Small intestine (tissue), 7 donors: ENCODE data around the gene ALOX5AP. TPM values are rescaled to one million over a fixed set of nuclear protein-coding genes. Genes with fewer than 3 reads are reported as not detected.

Experiments
- DNase-seq, 2 donors: peaks; one replicate each; pipeline versions ENCODE4 v3.0.0 to v3.0.0-alpha.2; 2013
- FAIRE-seq: peaks from 2 replicates; lab custom pipeline; 2012; peaks lifted over from hg19 to GRCh38; lab: Jason Lieb, UNC
- H3K27ac ChIP-seq, 3 donors: one replicate each; pipeline ENCODE4 v1.5.1; 2013; ENCODE audit warnings: low read length in 2 of 3, mild to moderate bottlenecking in 2 of 3, control low read depth in 1 of 3, inconsistent platforms in 1 of 3, low read depth in 1 of 3, moderate library complexity in 1 of 3
- H3K27me3 ChIP-seq, 3 donors: one replicate each; pipeline ENCODE4 v1.6.1; 2013; ENCODE audit warnings: low read length in 3 of 3, inconsistent platforms in 1 of 3; ENCODE audit not compliant: control insufficient read depth in 3 of 3, insufficient read depth in 3 of 3
- H3K36me3 ChIP-seq, 3 donors: one replicate each; pipeline ENCODE4 v1.6.1; 2013; ENCODE audit warnings: low read length in 3 of 3, inconsistent platforms in 1 of 3, low read depth in 1 of 3, mild to moderate bottlenecking in 1 of 3, moderate library complexity in 1 of 3; ENCODE audit not compliant: control insufficient read depth in 3 of 3, insufficient read depth in 2 of 3
- H3K4me1 ChIP-seq, 3 donors: one replicate each; pipeline ENCODE4 v1.6.1; 2013; ENCODE audit warnings: low read length in 2 of 3, inconsistent platforms in 1 of 3, low read depth in 1 of 3, mild to moderate bottlenecking in 1 of 3, moderate library complexity in 1 of 3; ENCODE audit not compliant: control insufficient read depth in 3 of 3, insufficient read depth in 2 of 3
- H3K4me3 ChIP-seq, 3 donors: one replicate each; pipeline ENCODE4 v1.5.1; 2013; ENCODE audit warnings: low read length in 3 of 3, control low read depth in 1 of 3, inconsistent platforms in 1 of 3, low read depth in 1 of 3, mild to moderate bottlenecking in 1 of 3, moderate library complexity in 1 of 3
- H3K9me3 ChIP-seq, 2 donors: one replicate each; pipeline ENCODE4 v1.6.1; 2013; ENCODE audit warnings: low read depth in 1 of 2, low read length in 1 of 2; ENCODE audit not compliant: control insufficient read depth in 2 of 2, insufficient read depth in 1 of 2
- WGBS, 3 donors: extraction: QIAGEN DNeasy Blood & Tissue Kit; methylation state at CpG; one replicate each; pipeline ENCODE4 v1.1.7; 2013; 5-methylcytosine and 5-hydroxymethylcytosine counted together
- polyA plus RNA-seq, 4 donors: library from polyadenylated mRNA; stranded (reverse) in 3 of 4; unstranded in 1 of 4; fragments of 200-250 nt in 3 of 4; fragments of 120-200 nt in 1 of 4; gene quantifications; one replicate each; pipeline versions ENCODE4 v1.2.1 to v1.2.3, GENCODE V29; 2013
- donor health status: healthy with polysubstance abuse.
- donor health status: control.
- donor health status: control.
- donor health status: Bipolar disorder and iron deficiency.
- donor health status: healthy.

Gene ALOX5AP
- polyA plus RNA-seq, 4 donors, result 5.5 to 36.1 (median 16.5) TPM

- no peaks in the 10 kb centered on the region for H3K36me3 ChIP-seq
- peaks cover 0 to 2% (median 0%) of the 10 kb centered on the region in 3 donors for H3K4me1 ChIP-seq
- no peaks in the 10 kb centered on the region for H3K27me3 ChIP-seq
- H3K9me3 ChIP-seq, result no peaks in the 10 kb centered on the region
- H3K27ac ChIP-seq, result no peak overlapping the region
- no peak overlapping the region for H3K4me3 ChIP-seq
- 22 to 68% (median 40%) methylated on average over 7 of the region's 7 CpGs for WGBS, 3 donors
- FAIRE-seq (no peak), DNase-seq (peak in 1 of 2 donors; percentile 18)
These were observed 70.3 kb downstream of the ALOX5AP start for GRCh38 chr13:30805603-30806011.

- FAIRE-seq (no peak), DNase-seq (peak in 1 of 2 donors; percentile 11)
- Histone ChIP-seq H3K9me3 (no peaks in the 10 kb centered on the region), H3K4me3 (no peak overlapping the region), H3K36me3 (no peaks in the 10 kb centered on the region), H3K4me1 (peaks cover 0 to 2% (median 0%) of the 10 kb centered on the region in 3 donors), H3K27me3 (no peaks in the 10 kb centered on the region), H3K27ac (no peak overlapping the region)
- WGBS, 3 donors, result 26 to 45% (median 44%) methylated on average over 3 of the region's 3 CpGs
These were observed 71.4 kb downstream of the ALOX5AP start for GRCh38 chr13:30806784-30807183.

GRCh38 chr13:30807392-30807791 lies 72.0 kb downstream of the ALOX5AP start:
- Histone ChIP-seq H3K27ac (no peak overlapping the region), H3K36me3 (no peaks in the 10 kb centered on the region), H3K27me3 (no peaks in the 10 kb centered on the region), H3K4me1 (peaks cover 0 to 2% (median 0%) of the 10 kb centered on the region in 3 donors), H3K9me3 (no peaks in the 10 kb centered on the region), H3K4me3 (no peak overlapping the region)
- DNase-seq (no peak), FAIRE-seq (no peak)
- 75 to 84% (median 83%) methylated on average over 4 of the region's 4 CpGs for WGBS, 3 donors

- H3K4me1 ChIP-seq, result peaks cover 0 to 2% (median 0%) of the 10 kb centered on the region in 3 donors
- no peak for DNase-seq
- no peak for FAIRE-seq
- no peaks in the 10 kb centered on the region for H3K9me3 ChIP-seq
- no peaks in the 10 kb centered on the region for H3K27me3 ChIP-seq
- 41 to 65% (median 44%) methylated on average over 2 of the region's 2 CpGs for WGBS, 3 donors
- H3K27ac ChIP-seq, result no peak overlapping the region
- no peak overlapping the region for H3K4me3 ChIP-seq
- no peaks in the 10 kb centered on the region for H3K36me3 ChIP-seq
These were observed 73.3 kb downstream of the ALOX5AP start for GRCh38 chr13:30808600-30808999.

- 94 to 98% (median 96%) methylated on average over 2 of the region's 2 CpGs for WGBS, 3 donors
- no peak overlapping the region for H3K4me3 ChIP-seq
- H3K27ac ChIP-seq, result no peak overlapping the region
- no peak for DNase-seq
- H3K27me3 ChIP-seq, result no peaks in the 10 kb centered on the region
- no peaks in the 10 kb centered on the region for H3K9me3 ChIP-seq
- no peak for FAIRE-seq
- no peaks in the 10 kb centered on the region for H3K36me3 ChIP-seq
- peaks cover 0 to 2% (median 0%) of the 10 kb centered on the region in 3 donors for H3K4me1 ChIP-seq
These were observed 74.4 kb downstream of the ALOX5AP start for GRCh38 chr13:30809787-30810186.

GRCh38 chr13:30810261-30810701 lies 74.9 kb downstream of the ALOX5AP start:
- Histone ChIP-seq H3K9me3 (no peaks in the 10 kb centered on the region), H3K27me3 (no peaks in the 10 kb centered on the region), H3K36me3 (no peaks in the 10 kb centered on the region), H3K4me3 (no peak overlapping the region), H3K4me1 (peaks cover 0 to 2% (median 0%) of the 10 kb centered on the region in 3 donors), H3K27ac (no peak overlapping the region)
- DNase-seq (no peak), FAIRE-seq (no peak)
- WGBS, 3 donors, result 45 to 76% (median 52%) methylated on average over 7 of the region's 7 CpGs

- 83 to 91% (median 85%) methylated on average over 11 of the region's 11 CpGs for WGBS, 3 donors
- FAIRE-seq, result no peak
- Histone ChIP-seq H3K27ac (no peak overlapping the region), H3K4me1 (no peaks in the 10 kb centered on the region), H3K4me3 (no peak overlapping the region), H3K36me3 (no peaks in the 10 kb centered on the region), H3K27me3 (no peaks in the 10 kb centered on the region), H3K9me3 (no peaks in the 10 kb centered on the region)
- DNase-seq, result no peak
These were observed 75.5 kb downstream of the ALOX5AP start for GRCh38 chr13:30810801-30811200.
